Gastrocnemius medialis (tissue), 4 donors: ENCODE measurements around the gene KNDC1.

Source experiments
- POLR2A ChIP-seq, 2 donors: fragments of 450-650 bp; IDR thresholded peaks; one replicate each; pipeline ENCODE4 v1.6.1; 2017; ENCODE audit warnings: antibody characterized with exemption in 2 of 2, mild to moderate bottlenecking in 2 of 2, moderate library complexity in 2 of 2
- TF ChIP-seq, protein P1 (sequence below), 5 experiments: fragments of 450-650 bp in 3 of 5; fragments of 200-600 bp in 2 of 5; sonication (generic) in 2 of 5; IDR thresholded peaks in 4 of 5; conservative IDR thresholded peaks in 1 of 5; 1 replicate in 4 of 5; 2 replicates in 1 of 5; pipeline ENCODE4 v1.5.1; 2016 to 2019; ENCODE audit warnings: antibody characterized with exemption in 5 of 5, mild to moderate bottlenecking in 3 of 5, moderate library complexity in 3 of 5

DNA sequence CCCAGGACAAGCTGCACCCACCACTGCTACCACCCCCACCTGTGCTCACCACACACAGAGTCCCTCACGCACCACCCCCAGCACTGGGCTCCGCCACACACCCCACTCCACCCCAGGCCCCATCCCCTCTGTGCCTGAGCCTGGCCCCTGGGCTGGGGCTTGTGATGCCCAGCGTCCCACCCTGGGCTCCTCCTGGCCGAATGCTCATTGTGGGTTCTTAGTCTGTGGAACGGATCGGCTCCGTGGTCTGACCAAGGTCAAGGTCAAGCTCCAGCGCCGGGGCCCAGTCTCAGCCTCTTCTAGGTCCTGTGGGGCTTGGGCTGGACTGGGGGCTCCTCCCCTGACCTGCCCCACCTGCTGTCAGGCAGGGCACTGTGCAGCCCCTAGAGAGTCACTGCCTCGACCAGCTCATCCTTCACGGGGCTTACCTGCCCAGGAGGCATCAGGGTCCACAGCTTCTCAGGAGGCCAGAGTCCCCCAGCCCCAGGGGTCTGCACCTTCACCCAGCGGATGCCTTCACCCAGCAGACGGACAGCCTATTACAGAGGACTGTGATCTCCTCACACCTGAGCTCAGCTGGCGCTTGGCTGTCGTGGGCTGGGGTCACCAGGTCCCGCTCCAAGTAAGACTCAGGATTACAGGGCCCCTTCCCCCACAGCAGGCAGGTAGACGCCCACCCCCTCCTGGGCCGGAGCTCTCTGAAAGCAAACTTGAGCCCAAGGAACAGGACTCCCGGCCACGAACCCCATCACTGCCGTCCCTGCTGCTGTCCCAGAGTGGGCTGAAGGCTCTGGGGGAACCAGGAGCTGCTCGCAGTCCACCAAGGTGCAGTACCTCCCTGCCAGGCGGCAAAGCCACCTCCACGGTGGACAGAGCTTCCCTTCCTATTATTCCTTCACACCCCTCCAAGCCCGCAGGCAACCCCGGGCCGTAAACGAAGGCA is 54.7 kb downstream of the KNDC1 start:
- no peak for TF ChIP-seq POLR2A (IDR thresholded peaks at IDR 0.05)
- TF ChIP-seq, protein P1, sequence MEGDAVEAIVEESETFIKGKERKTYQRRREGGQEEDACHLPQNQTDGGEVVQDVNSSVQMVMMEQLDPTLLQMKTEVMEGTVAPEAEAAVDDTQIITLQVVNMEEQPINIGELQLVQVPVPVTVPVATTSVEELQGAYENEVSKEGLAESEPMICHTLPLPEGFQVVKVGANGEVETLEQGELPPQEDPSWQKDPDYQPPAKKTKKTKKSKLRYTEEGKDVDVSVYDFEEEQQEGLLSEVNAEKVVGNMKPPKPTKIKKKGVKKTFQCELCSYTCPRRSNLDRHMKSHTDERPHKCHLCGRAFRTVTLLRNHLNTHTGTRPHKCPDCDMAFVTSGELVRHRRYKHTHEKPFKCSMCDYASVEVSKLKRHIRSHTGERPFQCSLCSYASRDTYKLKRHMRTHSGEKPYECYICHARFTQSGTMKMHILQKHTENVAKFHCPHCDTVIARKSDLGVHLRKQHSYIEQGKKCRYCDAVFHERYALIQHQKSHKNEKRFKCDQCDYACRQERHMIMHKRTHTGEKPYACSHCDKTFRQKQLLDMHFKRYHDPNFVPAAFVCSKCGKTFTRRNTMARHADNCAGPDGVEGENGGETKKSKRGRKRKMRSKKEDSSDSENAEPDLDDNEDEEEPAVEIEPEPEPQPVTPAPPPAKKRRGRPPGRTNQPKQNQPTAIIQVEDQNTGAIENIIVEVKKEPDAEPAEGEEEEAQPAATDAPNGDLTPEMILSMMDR (IDR thresholded peaks at IDR 0.05 in 4 of 5, conservative IDR thresholded peaks at IDR 0.05 in 1 of 5): no peak
